Measurements from ENCODE around the gene PSME1. TPM values are rescaled to one million over a fixed set of nuclear protein-coding genes. Genes with fewer than 3 reads are reported as not detected.
A peak's percentile ranks its signal among the peaks of the same experiment; 100 is the strongest.

PSME1 gene
- total and polyA plus RNA-seq, 2 donors from 2014 or later = 244 to 333 TPM

GRCh38 chr14:24093207-24093900, 42.6 kb upstream of the PSME1 start:
- peaks cover 0 to 14% (median 2%) of the 10 kb centered on the region in 3 donors for H3K36me3 ChIP-seq (ENCODE audit: control insufficient read depth in 2 of 3, insufficient read depth in 3 of 3, low read length in 3 of 3)
- intact Hi-C loops (cut with DNase I) = no loop called here
- H3K27ac ChIP-seq (ENCODE audit: low read depth in 2 of 2, low read length in 2 of 2) = peak overlapping the region; percentile 92 to 95
- no peaks in the 10 kb centered on the region for H3K27me3 ChIP-seq (ENCODE audit: control insufficient read depth, insufficient read depth, low read length)
- FAIRE-seq = no peak
- peak overlapping the region; percentile 12 to 82 (median 48) for H3K4me3 ChIP-seq (ENCODE audit: low read length in 3 of 3)
- TF ChIP-seq CTCF (IDR thresholded peaks at IDR 0.05; ENCODE audit: borderline replicate concordance, extremely low read depth, insufficient read depth) = no peak
- no peaks in the 10 kb centered on the region for H3K9me3 ChIP-seq (ENCODE audit: control insufficient read depth in 2 of 3, insufficient read depth in 1 of 3, low read length in 3 of 3)
- no peak for DNase-seq
- peak overlapping the region in 2 of 3 donors; percentile 22 to 97 for H3K9ac ChIP-seq (ENCODE audit: low read length in 3 of 3)
- H3K4me1 ChIP-seq (ENCODE audit: control insufficient read depth in 2 of 3, insufficient read depth in 2 of 3, low read depth in 1 of 3, low read length in 3 of 3) = peaks cover 0 to 25% (median 4%) of the 10 kb centered on the region in 3 donors

GRCh38 chr14:24093901-24094840, 41.8 kb upstream of the PSME1 start, which contains the start of gene PCK2:
TSS of gene PCK2 (plus strand) at chr14:24094311. CDS start at chr14:24094406, 95 bp downstream.
- peak within 1 kb of the TSS; percentile 51 to 82 (median 71) for H3K4me3 ChIP-seq (ENCODE audit: low read length in 3 of 3)
- FAIRE-seq = no peak
- H3K9me3 ChIP-seq (ENCODE audit: control insufficient read depth in 2 of 3, insufficient read depth in 1 of 3, low read length in 3 of 3) = no peaks in the 10 kb centered on the region
- peak; percentile 93 to 98 (median 95) for DNase-seq
- H3K9ac ChIP-seq (ENCODE audit: low read length in 3 of 3) = peak within 1 kb of the TSS; percentile 33 to 97 (median 81)
- peaks cover 0 to 21% (median 2%) of the 10 kb centered on the region in 3 donors for H3K36me3 ChIP-seq (ENCODE audit: control insufficient read depth in 2 of 3, insufficient read depth in 3 of 3, low read length in 3 of 3)
- intact Hi-C loops (cut with DNase I) = no loop called here
- H3K27me3 ChIP-seq (ENCODE audit: control insufficient read depth, insufficient read depth, low read length) = no peaks in the 10 kb centered on the region
- H3K27ac ChIP-seq (ENCODE audit: low read depth in 2 of 2, low read length in 2 of 2) = peak within 1 kb of the TSS; percentile 92 to 95
- peaks cover 0 to 27% (median 4%) of the 10 kb centered on the region in 3 donors for H3K4me1 ChIP-seq (ENCODE audit: control insufficient read depth in 2 of 3, insufficient read depth in 2 of 3, low read depth in 1 of 3, low read length in 3 of 3)
- no peak for TF ChIP-seq CTCF (IDR thresholded peaks at IDR 0.05; ENCODE audit: borderline replicate concordance, extremely low read depth, insufficient read depth)

GRCh38 chr14:24094841-24095270, 41.1 kb upstream of the PSME1 start:
- H3K9ac ChIP-seq (ENCODE audit: low read length in 3 of 3) = peak overlapping the region; percentile 33 to 97 (median 81)
- FAIRE-seq (no peak), DNase-seq (peak; percentile 54 to 80 (median 66))
- no peak for TF ChIP-seq CTCF (IDR thresholded peaks at IDR 0.05; ENCODE audit: borderline replicate concordance, extremely low read depth, insufficient read depth)
- H3K4me3 ChIP-seq (ENCODE audit: low read length in 3 of 3) = peak overlapping the region; percentile 51 to 82 (median 71)
- H3K4me1 ChIP-seq (ENCODE audit: control insufficient read depth in 2 of 3, insufficient read depth in 2 of 3, low read depth in 1 of 3, low read length in 3 of 3) = peaks cover 0 to 27% (median 4%) of the 10 kb centered on the region in 3 donors
- intact Hi-C loops (cut with DNase I) = no loop called here
- H3K36me3 ChIP-seq (ENCODE audit: control insufficient read depth in 2 of 3, insufficient read depth in 3 of 3, low read length in 3 of 3) = peaks cover 0 to 22% (median 5%) of the 10 kb centered on the region in 3 donors
- no peaks in the 10 kb centered on the region for H3K9me3 ChIP-seq (ENCODE audit: control insufficient read depth in 2 of 3, insufficient read depth in 1 of 3, low read length in 3 of 3)
- H3K27me3 ChIP-seq (ENCODE audit: control insufficient read depth, insufficient read depth, low read length) = no peaks in the 10 kb centered on the region
- peak overlapping the region; percentile 92 to 95 for H3K27ac ChIP-seq (ENCODE audit: low read depth in 2 of 2, low read length in 2 of 2)

Measured in kidney (tissue), 14 donors.